ENCODE results near the gene KRT3.

KRT3 gene

DNA sequence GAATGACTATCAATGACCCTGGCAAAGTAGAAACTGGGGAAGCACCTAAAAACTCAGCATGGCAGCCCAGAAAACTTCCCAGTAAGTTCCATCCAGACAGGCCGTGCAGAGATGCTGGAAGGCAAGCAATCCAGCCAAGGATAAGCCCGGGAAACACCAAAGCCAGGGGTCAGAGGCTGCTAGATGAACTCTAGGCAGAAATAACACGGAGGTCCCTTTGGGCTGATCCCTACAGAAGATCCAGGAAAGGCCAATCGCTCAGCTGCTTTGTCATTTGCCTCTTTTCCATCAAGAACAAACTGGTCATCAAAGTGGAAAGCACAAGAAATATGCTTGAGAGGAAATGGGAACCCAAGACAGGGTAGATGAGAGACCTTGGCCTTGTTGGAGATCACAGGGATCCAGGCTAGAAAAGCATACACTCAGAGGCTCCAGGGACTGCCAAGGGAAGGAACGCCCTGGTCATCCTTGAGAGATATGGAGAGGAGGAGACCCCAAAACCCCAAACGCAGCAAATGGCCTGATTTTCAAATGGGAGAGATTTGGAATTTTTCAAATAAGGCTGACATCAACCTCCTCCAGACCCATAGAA, 31.7 kb upstream of the KRT3 start:
- no peak for DNase-seq (ENCODE audit: low read depth)
- TF ChIP-seq, protein P1, sequence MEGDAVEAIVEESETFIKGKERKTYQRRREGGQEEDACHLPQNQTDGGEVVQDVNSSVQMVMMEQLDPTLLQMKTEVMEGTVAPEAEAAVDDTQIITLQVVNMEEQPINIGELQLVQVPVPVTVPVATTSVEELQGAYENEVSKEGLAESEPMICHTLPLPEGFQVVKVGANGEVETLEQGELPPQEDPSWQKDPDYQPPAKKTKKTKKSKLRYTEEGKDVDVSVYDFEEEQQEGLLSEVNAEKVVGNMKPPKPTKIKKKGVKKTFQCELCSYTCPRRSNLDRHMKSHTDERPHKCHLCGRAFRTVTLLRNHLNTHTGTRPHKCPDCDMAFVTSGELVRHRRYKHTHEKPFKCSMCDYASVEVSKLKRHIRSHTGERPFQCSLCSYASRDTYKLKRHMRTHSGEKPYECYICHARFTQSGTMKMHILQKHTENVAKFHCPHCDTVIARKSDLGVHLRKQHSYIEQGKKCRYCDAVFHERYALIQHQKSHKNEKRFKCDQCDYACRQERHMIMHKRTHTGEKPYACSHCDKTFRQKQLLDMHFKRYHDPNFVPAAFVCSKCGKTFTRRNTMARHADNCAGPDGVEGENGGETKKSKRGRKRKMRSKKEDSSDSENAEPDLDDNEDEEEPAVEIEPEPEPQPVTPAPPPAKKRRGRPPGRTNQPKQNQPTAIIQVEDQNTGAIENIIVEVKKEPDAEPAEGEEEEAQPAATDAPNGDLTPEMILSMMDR (conservative IDR thresholded peaks at IDR 0.05; ENCODE audit: low read length): no peak
- no peak overlapping the region for H3K4me3 ChIP-seq (ENCODE audit: low read length)

DNA sequence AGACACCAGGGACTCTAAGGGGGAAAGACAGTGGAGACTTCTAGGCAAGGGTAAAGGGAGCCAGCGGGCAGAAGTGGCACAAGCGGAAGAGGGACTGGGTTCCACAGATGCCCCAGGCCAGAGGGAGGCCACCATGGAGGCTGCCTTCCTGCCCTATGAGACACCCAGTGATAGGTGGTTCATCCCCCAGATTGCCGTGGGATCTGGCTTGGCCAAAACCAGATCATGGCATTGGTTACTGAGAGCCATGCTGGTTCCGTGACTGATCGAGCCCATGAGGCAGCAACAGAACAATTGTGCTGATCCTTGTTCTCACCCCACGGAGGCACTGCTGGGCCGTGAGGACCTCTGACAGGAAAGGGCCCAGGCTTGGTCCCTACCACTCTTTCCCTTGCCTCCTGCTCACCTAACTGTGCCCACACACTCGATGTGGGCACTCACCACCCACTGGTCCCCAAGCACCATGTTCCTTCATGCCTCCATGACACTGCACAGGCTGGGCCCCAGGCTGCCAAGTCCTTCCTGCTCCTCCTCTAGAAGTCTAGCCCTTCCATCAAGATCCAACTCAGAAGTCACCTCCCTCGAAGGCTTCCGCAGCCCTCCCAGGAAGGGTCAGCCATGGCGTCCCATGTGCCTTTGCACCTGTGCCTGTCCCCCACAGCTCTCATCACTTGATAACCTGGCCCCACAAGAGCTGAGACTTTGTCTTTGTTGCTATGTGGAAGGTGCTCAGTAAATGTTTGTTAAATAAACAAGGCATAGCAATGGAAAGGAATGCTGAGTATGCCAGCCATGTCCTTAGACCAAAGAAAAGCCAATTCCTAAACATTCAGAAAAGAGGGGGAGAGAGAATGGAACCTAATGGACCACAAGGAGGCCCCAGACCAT, 30.9 kb upstream of the KRT3 start:
- peak; percentile 38 for DNase-seq (ENCODE audit: low read depth)
- no peak overlapping the region for H3K4me3 ChIP-seq (ENCODE audit: low read length)
- TF ChIP-seq, protein P1 (conservative IDR thresholded peaks at IDR 0.05; ENCODE audit: low read length): no peak

DNA sequence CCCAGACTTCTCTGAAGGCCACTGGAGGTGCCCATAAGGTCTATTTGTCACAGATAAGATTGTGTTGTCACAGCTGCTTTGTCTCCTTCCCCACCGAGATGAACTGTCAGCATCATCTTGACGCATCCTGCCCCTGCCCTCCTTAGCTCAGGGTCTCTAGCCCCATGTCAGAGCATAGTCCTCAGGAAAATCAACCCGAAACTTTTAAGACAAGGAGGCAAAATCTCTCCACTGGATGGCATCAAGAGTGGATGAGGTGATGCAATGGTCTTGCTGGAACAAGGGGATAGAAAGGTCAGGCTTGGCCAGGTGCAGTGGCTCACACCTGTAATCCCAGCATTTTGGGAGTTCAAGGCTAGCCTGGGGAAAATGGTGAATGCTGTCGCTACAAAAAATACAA, 30.0 kb upstream of the KRT3 start:
- TF ChIP-seq, protein P1 (conservative IDR thresholded peaks at IDR 0.05; ENCODE audit: low read length): no peak
- no peak for DNase-seq (ENCODE audit: low read depth)
- H3K4me3 ChIP-seq (ENCODE audit: low read length): no peak overlapping the region

DNA sequence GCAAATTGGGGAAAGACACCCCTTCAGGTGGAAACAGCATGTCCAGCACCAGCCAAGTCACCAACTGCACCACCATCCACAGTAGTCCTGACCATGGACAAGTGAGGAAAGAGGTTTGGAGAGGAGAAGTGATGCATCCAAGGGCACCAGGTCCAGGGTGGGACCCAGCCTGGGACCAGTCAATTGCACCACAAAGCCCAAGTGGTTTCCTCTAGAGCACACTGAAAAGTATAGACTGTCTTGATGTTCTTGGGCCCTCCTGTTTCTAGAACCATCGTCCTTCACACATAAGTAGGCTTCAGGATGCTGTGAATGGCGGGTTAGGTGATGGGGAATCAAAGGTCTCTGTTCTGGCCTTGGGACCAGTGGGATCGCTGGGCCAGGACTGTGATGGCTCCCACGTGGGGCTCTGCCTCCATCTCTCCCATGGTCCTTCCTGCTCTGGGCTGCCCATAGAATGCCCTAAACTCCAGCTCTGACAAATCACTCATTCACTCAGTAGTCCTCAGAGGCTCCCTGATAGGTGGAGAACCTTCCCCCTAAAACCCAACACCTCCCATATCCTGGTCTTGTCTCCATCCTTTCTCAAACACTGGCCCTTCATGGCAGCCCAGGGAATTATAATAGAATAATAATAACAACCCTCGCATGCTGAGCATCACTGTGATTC, 29.0 kb upstream of the KRT3 start:
- H3K4me3 ChIP-seq (ENCODE audit: low read length): no peak overlapping the region
- TF ChIP-seq, protein P1 (conservative IDR thresholded peaks at IDR 0.05; ENCODE audit: low read length): no peak
- DNase-seq (ENCODE audit: low read depth): no peak

DNA sequence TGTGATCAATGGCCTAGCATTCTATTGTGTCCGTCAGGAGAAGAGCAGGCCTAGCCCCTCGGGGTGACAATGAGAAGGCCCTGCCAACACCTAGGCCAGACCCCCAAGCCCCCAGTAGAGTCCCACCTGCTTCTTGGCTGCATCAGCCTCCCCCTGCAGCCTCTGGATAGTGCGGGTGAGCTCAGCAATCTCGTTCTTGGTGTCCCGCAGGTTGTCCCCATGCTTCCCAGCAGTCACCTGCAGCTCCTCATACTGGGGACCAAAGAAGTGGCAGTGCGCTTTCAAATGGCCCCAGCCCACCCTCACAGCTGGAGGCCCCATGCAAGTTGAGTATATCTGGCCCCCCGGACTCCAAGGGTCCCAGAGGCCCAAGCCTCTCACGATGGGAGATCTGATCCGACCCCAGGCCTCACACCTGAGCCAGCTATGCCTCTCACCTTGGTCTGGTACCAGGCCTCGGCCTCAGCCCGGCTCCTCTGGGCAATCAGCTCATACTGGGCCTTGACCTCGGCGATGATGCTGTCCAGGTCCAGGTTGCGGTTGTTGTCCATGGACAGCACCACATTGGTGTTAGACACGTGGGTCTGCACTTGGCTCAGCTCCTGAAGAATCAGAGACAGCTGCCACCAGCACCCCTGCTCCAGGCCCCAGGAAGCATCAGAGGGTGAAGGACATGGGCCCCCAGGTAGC, 28.0 kb upstream of the KRT3 start:
- H3K4me3 ChIP-seq (ENCODE audit: low read length): no peak overlapping the region

DNA sequence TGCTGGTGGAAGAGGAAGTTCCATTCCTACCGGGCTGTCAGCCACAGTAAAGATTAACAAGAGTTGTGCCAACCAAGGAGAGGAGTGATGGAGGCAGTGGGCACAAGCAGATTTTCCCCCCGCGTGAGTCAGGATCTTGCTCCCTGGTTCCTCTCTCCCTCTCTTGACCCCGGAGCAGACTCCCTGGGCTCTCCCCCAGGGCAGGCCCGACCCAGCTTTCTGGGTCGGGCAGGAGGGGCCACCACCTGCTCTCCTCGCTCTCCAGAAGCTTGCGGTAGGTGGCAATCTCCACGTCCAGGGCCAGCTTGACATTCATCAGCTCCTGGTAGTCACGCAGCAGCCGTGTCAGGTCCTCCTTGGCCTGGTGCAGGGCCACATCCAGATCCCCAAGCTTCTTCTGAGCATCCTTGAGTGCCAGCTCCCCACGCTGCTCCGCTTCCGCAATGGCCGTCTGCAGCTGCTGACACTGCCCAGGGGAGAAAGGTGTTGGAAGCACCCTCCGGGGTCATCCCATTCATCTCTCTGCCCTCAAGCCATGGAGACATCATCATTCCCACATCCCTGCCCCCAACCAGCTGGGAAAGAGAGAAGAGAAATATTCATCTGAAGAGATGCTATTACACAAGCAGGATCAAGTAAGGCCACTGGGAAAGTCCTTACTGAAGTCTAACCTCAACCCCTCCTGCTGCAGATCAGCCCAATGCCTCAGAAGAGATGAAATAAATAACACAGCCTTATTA, 27.0 kb upstream of the KRT3 start:
- TF ChIP-seq, protein P1 (conservative IDR thresholded peaks at IDR 0.05; ENCODE audit: low read length): no peak
- no peak for DNase-seq (ENCODE audit: low read depth)
- no peak overlapping the region for H3K4me3 ChIP-seq (ENCODE audit: low read length)

More for the DNA sequence above, 28.0 kb upstream of the KRT3 start:
- no peak for DNase-seq (ENCODE audit: low read depth)
- TF ChIP-seq, protein P1 (conservative IDR thresholded peaks at IDR 0.05; ENCODE audit: low read length): no peak
